HG02798 (cell line): ENCODE results near the gene NAALADL1.

Experiments
- ATAC-seq: cut with Tn5 transposase; IDR thresholded peaks from one replicate; pipeline ENCODE4 v1.9.1; 2021; ENCODE audit warnings: mild to moderate bottlenecking; ENCODE audit not compliant: unreplicated experiment, poor library complexity

Gene NAALADL1

GRCh38 chr11:65083834-65084597 lies 25.7 kb upstream of the NAALADL1 start, which contains the start of the genes CDCA5 and ZFPL1:
CDCA5 (minus strand) TSS chr11:65084040; CDS start chr11:65083978, 62 bp downstream.
ZFPL1 (plus strand) TSS chr11:65084222; CDS start chr11:65084699, 477 bp downstream.
- peak; percentile 92 for ATAC-seq

DNA sequence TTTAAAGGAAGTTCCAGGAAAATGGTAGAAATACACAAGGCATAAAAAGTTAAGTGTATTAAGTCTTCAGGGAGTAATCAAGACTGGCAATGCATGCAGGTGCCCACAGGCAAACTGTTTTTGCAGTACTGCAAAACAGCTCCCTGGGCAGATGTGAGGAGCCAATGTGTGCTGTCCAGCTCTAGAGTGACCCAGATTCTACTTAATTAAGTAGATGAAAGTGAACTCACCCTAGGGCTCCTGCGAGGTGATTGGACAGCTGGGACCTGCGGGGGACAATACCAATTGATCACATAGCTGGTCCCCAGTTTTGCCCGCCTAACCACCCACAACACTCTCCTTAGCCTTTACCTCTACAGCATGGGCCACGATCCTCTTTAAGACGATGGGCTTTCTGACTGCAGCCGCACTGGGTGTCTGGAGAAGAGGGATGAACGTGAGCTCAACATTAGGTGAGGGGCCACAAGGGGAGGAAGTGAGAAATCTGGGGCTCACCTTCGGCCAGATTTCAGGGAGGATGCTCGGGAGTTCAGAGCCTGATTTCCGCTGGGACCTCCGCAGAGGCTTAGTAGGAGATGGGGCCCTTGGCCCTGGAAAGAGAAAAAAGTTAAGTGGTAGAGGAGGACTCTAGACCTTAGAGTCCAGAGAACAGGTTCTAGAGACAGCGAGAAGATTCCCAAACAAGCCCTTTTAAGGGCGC lies 24.9 kb upstream of the NAALADL1 start:
- ATAC-seq, result peak; percentile 11

GRCh38 chr11:65078786-65079342 lies 20.5 kb upstream of the NAALADL1 start:
- ATAC-seq, result no peak

DNA sequence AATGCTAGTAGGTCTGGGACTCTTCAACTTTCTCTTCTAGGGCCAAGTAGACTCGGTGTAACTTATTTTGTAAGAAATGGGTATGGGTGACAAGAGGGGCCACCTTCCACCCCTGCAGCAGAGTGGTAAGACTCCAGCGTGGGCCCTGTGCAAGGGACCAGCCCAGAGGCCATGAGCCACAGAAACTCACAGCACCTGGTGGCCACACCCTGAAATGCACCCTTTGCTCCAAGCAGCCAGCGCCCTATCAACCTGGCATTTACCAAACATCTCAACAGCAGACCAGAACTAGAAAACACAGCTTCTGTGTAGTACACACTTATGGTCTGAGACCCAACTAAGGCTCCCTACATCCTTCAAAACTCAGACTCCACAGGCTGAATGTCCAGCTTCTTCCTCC lies 19.8 kb upstream of the NAALADL1 start:
- peak; percentile 60 for ATAC-seq

DNA sequence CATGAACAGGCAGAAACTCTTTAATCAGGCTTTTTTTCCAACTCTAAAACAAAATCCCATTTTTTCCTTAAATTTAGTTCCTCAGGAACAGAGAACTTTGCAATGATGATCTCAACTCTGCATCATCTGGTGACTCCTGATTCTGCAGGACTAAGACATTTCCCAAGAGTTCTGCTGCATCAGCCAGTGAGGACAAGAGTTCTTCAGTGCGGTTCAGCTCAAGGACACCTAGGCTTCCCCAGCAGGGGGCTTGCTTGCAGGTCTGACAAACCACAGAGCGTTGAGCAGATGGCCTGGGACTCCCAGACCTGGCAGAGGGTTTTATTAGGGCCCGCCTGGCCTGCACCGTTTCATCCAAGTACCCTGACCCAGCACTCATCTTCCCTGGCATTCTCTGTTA lies 19.1 kb upstream of the NAALADL1 start:
- no peak for ATAC-seq

GRCh38 chr11:65072631-65072966 lies 14.2 kb upstream of the NAALADL1 start:
- no peak for ATAC-seq

GRCh38 chr11:65071907-65072630 lies 13.7 kb upstream of the NAALADL1 start:
- no peak for ATAC-seq

- no peak for ATAC-seq
Observed at GRCh38 chr11:65069217-65069616, 10.9 kb upstream of the NAALADL1 start.

DNA sequence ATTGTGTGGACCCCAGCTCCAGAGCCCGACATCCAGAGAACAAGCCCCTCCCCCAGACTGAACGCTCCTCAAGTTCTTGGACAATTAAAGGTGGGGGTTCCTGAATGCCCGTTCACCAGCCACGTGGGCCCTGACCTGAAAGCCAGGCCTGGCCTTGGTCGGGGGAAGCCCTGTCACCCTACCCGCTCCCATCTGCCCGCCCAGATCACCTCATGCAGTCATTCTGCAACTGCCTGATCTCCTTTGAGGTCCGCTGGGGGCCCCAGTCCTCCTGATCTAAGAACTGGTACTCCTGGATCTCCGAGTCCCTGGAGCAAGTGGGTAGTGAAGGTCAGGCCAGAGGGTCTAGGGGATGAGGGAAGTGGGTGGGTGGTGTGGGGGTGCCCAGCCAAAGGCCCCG lies 9.1 kb upstream of the NAALADL1 start:
- ATAC-seq, result no peak

DNA sequence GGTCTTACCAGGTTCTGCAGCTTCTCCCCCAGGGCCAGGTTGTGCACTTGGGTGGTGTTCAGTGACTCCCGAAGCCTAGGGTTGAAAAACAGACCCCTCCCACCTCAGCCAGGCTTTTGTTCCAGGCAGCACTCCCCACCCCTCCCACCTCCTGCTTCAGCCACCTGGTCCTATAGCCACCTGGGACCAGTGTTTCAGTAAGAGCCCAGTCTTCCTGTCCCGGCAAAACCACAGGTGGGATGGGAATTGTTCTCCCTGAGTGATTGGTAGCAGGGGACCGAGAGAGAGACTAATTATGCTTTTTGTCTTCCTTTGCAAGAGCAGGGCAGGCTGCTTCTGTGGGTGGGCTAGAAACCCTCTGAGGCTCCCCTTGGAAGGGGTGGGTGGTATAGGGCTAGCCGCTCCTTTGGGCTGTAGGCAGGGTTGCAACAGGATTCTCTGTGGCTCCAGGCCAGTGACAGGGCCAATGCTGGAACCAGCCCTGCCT lies 8.5 kb upstream of the NAALADL1 start:
- no peak for ATAC-seq

- no peak for ATAC-seq
Observed at GRCh38 chr11:65066315-65066714, 8.0 kb upstream of the NAALADL1 start.

DNA sequence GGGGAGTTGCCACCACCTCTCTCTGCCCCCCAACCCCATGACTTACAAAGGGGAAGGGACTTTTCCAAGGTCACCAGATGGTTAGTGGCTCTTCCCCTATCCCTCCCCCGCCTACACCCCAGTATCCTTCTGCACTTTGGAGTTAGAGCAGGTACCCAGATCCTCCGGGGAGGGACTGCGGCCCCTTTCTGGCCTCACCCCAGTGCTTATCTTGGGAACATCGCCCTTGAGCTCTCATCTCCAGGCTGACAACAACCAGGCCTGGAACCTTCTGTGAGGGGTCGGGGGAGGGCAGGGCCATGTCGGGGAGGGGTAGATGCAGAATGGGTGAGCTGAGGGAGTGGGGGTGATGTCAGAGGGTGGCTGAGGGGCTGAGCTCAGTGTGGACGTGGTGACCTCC lies 7.5 kb upstream of the NAALADL1 start:
- ATAC-seq, result no peak

- ATAC-seq, result no peak
Observed at GRCh38 chr11:65064847-65065240, 6.5 kb upstream of the NAALADL1 start.

DNA sequence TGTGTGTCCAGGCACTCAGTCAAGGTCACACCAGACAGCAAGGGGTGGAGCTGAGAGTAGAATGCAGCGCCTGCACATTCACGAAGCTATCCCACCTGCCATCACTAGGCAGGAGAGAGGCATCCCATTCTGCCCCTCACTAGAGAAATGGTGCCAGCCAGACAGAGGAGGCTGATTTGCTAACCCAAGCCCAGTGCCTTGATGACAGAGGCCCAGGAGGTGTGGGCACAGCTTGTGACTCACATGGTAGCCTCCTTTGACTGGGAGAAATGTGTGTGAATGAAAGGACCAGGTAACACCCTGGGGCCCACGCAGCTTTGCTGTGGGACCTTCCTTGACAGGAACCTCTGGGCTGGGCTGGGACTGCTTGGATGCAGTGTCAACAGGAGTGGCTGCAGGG lies 5.2 kb upstream of the NAALADL1 start:
- ATAC-seq, result no peak

- no peak for ATAC-seq
Observed at GRCh38 chr11:65060913-65061408, 2.6 kb upstream of the NAALADL1 start.

DNA sequence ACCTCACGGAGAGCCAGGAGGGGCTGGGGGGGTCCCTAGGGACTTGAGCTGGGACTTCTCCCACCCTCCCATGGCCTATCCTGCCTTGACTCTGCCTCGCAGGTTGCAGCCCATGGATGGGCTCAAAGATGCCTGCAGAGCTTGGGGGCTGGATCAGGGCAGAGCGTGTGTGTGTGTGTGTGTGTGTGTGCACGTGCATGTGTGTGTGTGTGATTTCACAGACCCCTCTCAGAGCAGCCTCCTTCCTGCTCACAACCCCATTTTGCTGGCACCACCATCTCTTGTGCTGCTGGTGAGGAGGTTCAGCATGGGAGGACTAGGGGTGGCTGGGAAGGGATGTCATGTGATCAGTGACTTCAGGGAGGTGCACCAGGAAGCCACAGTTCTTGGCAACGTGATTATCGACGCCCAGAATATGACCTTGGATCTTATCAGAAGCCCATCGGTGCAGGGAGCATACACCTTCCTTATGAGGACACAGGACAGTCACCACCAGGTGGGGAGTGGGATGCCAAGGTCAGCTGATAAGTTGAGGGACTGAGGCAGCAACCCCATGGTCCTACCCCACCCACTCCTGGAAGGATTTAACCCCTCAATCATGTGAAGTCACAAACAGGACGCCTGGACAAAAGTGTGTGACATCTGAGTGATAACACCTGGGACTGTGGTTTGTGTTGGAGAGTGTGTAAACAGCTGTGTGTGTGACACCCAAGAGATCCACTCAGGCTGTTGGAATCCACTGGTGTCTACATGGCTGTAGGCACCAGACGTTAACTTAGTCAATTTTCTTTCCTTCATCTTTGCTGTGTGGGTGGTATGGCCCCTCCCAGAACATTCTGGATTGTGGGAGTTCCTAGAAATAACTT lies 1.8 kb upstream of the NAALADL1 start:
- no peak for ATAC-seq

DNA sequence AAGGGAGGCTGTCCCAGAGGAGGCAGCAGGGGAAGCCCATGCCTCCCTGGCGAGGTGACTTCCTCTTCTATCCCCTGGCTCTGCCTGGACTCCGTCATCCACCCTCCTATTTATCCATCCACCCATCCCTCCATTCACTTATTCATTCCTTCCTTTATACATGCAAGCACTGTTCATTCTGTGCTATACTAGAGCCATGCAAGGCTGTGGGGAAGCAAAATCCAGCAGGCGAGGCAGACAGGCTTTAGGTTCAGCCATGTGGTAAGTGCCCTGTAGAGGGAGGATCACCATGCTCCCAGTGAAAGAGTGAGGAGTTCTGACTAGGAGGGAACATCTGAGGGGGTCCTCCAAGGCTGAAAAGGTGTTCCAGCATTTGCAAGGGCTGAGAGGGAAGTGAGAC lies 1.2 kb upstream of the NAALADL1 start:
- no peak for ATAC-seq

- ATAC-seq, result no peak
Observed at GRCh38 chr11:65058012-65058411, 341 bp downstream of the NAALADL1 start.

GRCh38 chr11:65057526-65057925 lies 827 bp downstream of the NAALADL1 start:
- no peak for ATAC-seq

DNA sequence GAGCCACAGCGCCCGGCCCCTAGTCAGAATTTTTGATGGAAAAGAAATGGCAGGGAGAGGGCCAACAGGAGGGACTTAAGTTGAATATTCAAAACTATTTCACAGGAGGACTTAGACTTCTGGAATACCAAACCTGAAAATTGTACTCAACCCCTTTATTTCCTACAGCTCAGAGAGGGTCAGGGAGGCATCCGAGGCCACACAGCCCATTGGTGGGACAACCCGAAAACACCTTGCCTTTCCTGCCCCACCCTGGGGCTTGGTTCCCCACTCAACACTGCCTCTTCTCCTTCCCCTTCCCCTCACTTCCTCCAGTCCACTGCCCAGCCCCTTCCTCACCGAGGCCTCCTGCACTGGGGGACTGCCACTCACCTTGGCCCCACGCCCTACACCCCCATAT lies 1.4 kb downstream of the NAALADL1 start:
- no peak for ATAC-seq
